ENCODE results near the gene SHMT2. TPM values are rescaled to one million over a fixed set of nuclear protein-coding genes. Genes with fewer than 3 reads are reported as not detected.
A peak's percentile ranks its signal among the peaks of the same experiment; 100 is the strongest.

SHMT2 gene
- 100 to 1,000 TPM in 1 of 4 donors, 10 to 100 TPM in 3; 41.3 to 107 (median 46.4) TPM for total RNA-seq

DNA sequence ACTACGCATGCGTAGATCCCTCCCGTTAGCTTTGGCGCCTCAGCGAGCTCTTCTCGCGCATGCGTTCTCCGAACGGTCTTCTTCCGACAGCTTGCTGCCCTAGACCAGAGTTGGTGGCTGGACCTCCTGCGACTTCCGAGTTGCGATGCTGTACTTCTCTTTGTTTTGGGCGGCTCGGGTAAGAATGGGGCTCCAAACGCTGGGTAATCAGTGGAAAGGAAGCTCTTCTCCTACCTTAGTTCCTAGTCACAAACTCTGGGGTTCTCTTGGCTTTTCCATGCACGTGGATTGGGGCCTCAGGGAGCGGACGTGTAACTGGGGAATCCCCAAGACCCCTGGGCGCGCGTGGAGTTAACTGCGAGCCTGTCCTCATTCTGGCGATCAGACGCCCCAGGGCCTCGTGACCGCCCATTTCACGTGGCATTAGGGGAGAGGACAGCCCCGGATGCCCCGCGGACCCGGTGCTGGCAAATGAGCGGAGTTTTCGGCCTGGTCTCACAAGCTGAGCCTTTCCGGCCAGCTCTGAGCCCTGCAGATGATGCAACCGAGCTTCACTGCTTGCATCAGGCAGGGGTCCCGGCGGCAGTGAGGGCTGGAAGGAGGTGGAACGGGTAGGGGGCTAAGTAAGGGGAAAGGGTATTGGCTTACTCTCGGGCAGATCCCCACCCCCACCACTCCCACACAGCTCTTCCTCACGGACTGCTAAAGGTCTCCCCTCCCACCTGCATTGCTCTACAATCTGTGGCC lies at the start of gene SHMT2:
Gene SHMT2, plus strand, starts transcription at position 78 of the 747 bp plus-strand sequence. Its CDS starts 68 bp downstream, at position 146.
- in situ Hi-C loops (cut with MboI; ENCODE audit: low sequenced_read_pairs in 4 of 4) (no loop called here), intact Hi-C loops (cut with DNase I; ENCODE audit: low total_unique reads) (no loop called here)
- peaks cover 15 to 19% (median 17%) of the 10 kb centered on the region in 3 donors for H3K27me3 ChIP-seq
- no peaks in the 10 kb centered on the region for H3K9me3 ChIP-seq
- peaks cover 10 to 12% of the 10 kb centered on the region in 2 donors for H3K4me1 ChIP-seq
- peak within 1 kb of the TSS; percentile 65 to 84 (median 77) for H3K4me3 ChIP-seq
- peaks cover 0 to 18% of the 10 kb centered on the region in 2 donors for H3K36me3 ChIP-seq
- peak within 1 kb of the TSS; percentile 81 to 85 (median 82) for H3K27ac ChIP-seq
- TF ChIP-seq POLR2A (IDR thresholded peaks at IDR 0.05), result peak; percentile 38 to 44
- TF ChIP-seq, protein P1, sequence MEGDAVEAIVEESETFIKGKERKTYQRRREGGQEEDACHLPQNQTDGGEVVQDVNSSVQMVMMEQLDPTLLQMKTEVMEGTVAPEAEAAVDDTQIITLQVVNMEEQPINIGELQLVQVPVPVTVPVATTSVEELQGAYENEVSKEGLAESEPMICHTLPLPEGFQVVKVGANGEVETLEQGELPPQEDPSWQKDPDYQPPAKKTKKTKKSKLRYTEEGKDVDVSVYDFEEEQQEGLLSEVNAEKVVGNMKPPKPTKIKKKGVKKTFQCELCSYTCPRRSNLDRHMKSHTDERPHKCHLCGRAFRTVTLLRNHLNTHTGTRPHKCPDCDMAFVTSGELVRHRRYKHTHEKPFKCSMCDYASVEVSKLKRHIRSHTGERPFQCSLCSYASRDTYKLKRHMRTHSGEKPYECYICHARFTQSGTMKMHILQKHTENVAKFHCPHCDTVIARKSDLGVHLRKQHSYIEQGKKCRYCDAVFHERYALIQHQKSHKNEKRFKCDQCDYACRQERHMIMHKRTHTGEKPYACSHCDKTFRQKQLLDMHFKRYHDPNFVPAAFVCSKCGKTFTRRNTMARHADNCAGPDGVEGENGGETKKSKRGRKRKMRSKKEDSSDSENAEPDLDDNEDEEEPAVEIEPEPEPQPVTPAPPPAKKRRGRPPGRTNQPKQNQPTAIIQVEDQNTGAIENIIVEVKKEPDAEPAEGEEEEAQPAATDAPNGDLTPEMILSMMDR (IDR thresholded peaks at IDR 0.05 in 4 of 5, conservative IDR thresholded peaks at IDR 0.05 in 1 of 5), result no peak
- ATAC-seq (peak; percentile 96 to 98), DNase-seq (peak; percentile 90 to 91)

DNA sequence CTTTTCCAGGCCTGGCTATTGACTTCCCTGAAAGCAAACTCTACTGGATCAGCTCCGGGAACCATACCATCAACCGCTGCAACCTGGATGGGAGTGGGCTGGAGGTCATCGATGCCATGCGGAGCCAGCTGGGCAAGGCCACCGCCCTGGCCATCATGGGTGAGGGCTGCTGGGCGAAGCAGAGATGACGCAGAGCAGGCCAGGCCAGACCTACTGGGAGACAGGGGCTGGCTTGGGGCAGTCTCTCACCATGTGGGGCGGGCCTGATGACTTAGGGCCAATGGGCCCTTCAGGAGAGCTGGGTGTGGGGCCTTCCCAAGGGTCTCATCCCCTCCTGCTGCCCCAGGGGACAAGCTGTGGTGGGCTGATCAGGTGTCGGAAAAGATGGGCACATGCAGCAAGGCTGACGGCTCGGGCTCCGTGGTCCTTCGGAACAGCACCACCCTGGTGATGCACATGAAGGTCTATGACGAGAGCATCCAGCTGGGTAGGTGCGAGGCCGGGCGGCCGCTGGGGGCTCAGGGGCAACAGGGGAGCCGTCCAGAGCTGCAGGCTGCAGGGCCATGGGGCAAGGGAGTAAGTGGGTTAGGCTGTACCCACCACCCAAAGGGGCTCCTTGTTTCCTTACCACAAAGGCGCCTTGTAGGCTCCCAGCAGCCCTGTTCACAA lies 49.1 kb upstream of the SHMT2 start:
- DNase-seq, result no peak
- H3K9me3 ChIP-seq, result no peaks in the 10 kb centered on the region
- H3K36me3 ChIP-seq, result no peaks in the 10 kb centered on the region
- no peaks in the 10 kb centered on the region for H3K4me1 ChIP-seq
- no peak overlapping the region for H3K27ac ChIP-seq
- ATAC-seq, result no peak
- no peak overlapping the region for H3K4me3 ChIP-seq
- H3K27me3 ChIP-seq, result no peaks in the 10 kb centered on the region
- no peak for TF ChIP-seq POLR2A (IDR thresholded peaks at IDR 0.05)
- TF ChIP-seq, protein P1 (IDR thresholded peaks at IDR 0.05 in 4 of 5, conservative IDR thresholded peaks at IDR 0.05 in 1 of 5), result no peak
- in situ Hi-C loops (cut with MboI; ENCODE audit: low sequenced_read_pairs in 4 of 4), result loop anchor here in 3 of 4 donors (5.0 to 10.0 kb wide), 2 partner anchors 58 to 116 kb away; no protein-coding TSS in a partner anchor
- intact Hi-C loops (cut with DNase I; ENCODE audit: low total_unique reads), result no loop called here

DNA sequence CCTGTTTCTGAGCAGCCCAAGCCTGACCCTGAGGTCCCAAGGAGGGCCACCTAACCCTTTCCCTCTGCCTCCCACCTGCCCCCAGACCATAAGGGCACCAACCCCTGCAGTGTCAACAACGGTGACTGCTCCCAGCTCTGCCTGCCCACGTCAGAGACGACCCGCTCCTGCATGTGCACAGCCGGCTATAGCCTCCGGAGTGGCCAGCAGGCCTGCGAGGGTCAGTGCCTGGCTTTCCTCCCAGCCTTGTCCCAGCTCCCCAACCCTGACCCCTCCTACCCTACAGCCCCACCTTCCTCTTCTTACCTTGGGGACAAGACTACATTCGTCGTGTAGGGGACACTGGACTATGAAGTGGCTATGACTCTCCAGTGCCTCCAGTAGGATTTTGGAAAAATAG lies 48.4 kb upstream of the SHMT2 start:
- in situ Hi-C loops (cut with MboI; ENCODE audit: low sequenced_read_pairs in 4 of 4), result loop anchor here in 3 of 4 donors (5.0 to 10.0 kb wide), 2 partner anchors 59 to 116 kb away; no protein-coding TSS in a partner anchor

DNA sequence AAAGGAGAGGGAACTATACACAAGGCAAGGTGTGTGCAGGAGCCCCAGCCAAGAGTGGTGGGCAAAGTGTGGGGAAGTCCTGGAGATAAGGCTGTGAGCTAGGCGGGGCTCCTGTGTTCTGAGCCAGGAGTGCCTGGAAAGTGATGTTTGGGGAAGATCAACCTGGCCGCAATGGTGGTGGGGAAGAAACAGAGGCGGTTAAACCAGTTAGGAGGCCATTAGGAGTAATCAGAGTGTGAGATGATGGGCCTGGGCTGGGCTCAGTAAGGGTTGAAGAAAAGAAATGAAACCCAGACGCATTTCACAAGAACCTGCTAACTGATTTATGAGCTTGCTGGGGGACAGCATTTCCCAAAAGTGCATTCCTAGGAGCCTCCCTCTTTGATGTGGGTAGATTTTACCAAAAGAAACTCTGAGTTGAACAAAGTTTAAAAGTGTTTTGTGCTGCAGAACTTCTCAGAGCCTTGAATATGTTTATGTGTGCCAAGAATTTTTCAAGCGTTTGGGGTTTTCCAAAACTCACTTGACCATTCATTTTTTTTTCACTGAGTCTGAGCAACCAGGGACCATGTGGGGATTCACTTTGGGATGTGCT lies 47.9 kb upstream of the SHMT2 start:
- intact Hi-C loops (cut with DNase I; ENCODE audit: low total_unique reads), result loop anchor here (2.0 kb wide), 1 partner anchor 113 kb away; no protein-coding TSS in a partner anchor
- DNase-seq, result no peak
- Histone ChIP-seq H3K9me3 (no peaks in the 10 kb centered on the region), H3K27ac (no peak overlapping the region), H3K27me3 (no peaks in the 10 kb centered on the region), H3K36me3 (no peaks in the 10 kb centered on the region), H3K4me3 (no peak overlapping the region), H3K4me1 (no peaks in the 10 kb centered on the region)
- TF ChIP-seq, protein P1 (IDR thresholded peaks at IDR 0.05 in 4 of 5, conservative IDR thresholded peaks at IDR 0.05 in 1 of 5), result no peak
- TF ChIP-seq POLR2A (IDR thresholded peaks at IDR 0.05), result no peak
- no peak for ATAC-seq
- in situ Hi-C loops (cut with MboI; ENCODE audit: low sequenced_read_pairs in 4 of 4), result loop anchor here in 3 of 4 donors (5.0 to 10.0 kb wide), 2 partner anchors 59 to 117 kb away; no protein-coding TSS in a partner anchor

More for the DNA sequence above, 48.4 kb upstream of the SHMT2 start:
- DNase-seq, result no peak
- TF ChIP-seq POLR2A (IDR thresholded peaks at IDR 0.05), result no peak
- TF ChIP-seq, protein P1 (IDR thresholded peaks at IDR 0.05 in 4 of 5, conservative IDR thresholded peaks at IDR 0.05 in 1 of 5), result no peak
- Histone ChIP-seq H3K9me3 (no peaks in the 10 kb centered on the region), H3K27me3 (no peaks in the 10 kb centered on the region), H3K4me1 (no peaks in the 10 kb centered on the region), H3K36me3 (no peaks in the 10 kb centered on the region), H3K27ac (no peak overlapping the region), H3K4me3 (no peak overlapping the region)
- no peak for ATAC-seq
- intact Hi-C loops (cut with DNase I; ENCODE audit: low total_unique reads), result no loop called here

Measured in gastrocnemius medialis (tissue), 4 donors.